IMR-90 (cell line): ENCODE data around the gene GLT1D1. TPM values are rescaled to one million over a fixed set of nuclear protein-coding genes. Genes with fewer than 3 reads are reported as not detected.

Experiments used
- ATAC-seq: fragments of 200-7000 bp; cut with Tn5 transposase; 2 replicates; pipeline ENCODE4 v1.9.1; 2020; ENCODE audit warnings: low read depth, mild to moderate bottlenecking, moderate library complexity
- BruUV-seq: library from RNA; stranded (reverse); fragments of 400-500 nt; replicated peaks from 2 replicates; lab custom pipeline; 2021; lab: Mats Ljungman, UMichigan
- CTCF ChIA-PET: fragments of 300-600 bp; formaldehyde crosslinking; extraction: SDS; loops from one replicate; lab custom pipeline; 2021; ENCODE audit warnings: antibody characterized with exemption; lab: Yijun Ruan, JAX
- POLR2A ChIA-PET: fragments of 300-600 bp; sonication (Branson Sonifier 250); formaldehyde crosslinking; loops from one replicate; lab custom pipeline; 2022; ENCODE audit warnings: antibody characterized with exemption; ENCODE audit not compliant: unreplicated experiment; lab: Charles Lee
- DNase-seq: peaks from one replicate; pipeline ENCODE4 v3.0.0; 2013
- H2AFZ ChIP-seq: replicated peaks from 2 replicates; pipeline ENCODE3; 2013; ENCODE audit warnings: low read length, mild to moderate bottlenecking; ENCODE audit not compliant: poor library complexity
- H2AK5ac ChIP-seq: 2 replicates; pipeline ENCODE4 v1.6.1; 2013; ENCODE audit warnings: low read depth, low read length, inconsistent platforms
- H2AK9ac ChIP-seq: replicated peaks from 2 replicates; pipeline ENCODE3; 2013; ENCODE audit warnings: mild to moderate bottlenecking, low read depth, low read length, moderate library complexity; ENCODE audit not compliant: poor library complexity
- H2BK120ac ChIP-seq: 2 replicates; pipeline ENCODE4 v1.6.1; 2013; ENCODE audit warnings: low read depth, low read length, inconsistent platforms
- H2BK15ac ChIP-seq: 3 replicates; pipeline ENCODE4 v1.6.1; 2013; ENCODE audit warnings: low read depth, low read length, inconsistent platforms
- H2BK20ac ChIP-seq: 2 replicates; pipeline ENCODE4 v1.6.1; 2013; ENCODE audit warnings: low read depth, mild to moderate bottlenecking, inconsistent platforms, low read length, moderate library complexity
- H2BK5ac ChIP-seq: 2 replicates; pipeline ENCODE4 v1.6.1; 2013; ENCODE audit warnings: mild to moderate bottlenecking, low read depth, low read length, inconsistent platforms; ENCODE audit not compliant: poor library complexity, severe bottlenecking
- H3K14ac ChIP-seq: replicated peaks from 2 replicates; pipeline ENCODE4 v1.6.1; 2013; ENCODE audit warnings: low read depth, low read length, inconsistent platforms
- H3K18ac ChIP-seq: 2 replicates; pipeline ENCODE4 v1.6.1; 2013; ENCODE audit warnings: low read depth, low read length, control low read depth
- H3K23ac ChIP-seq: 2 replicates; pipeline ENCODE4 v1.6.1; 2013; ENCODE audit warnings: low read depth, low read length, inconsistent platforms
- H3K27ac ChIP-seq: 2 replicates; pipeline ENCODE4 v1.5.1; 2013; ENCODE audit warnings: mild to moderate bottlenecking, control low read depth, low read length; ENCODE audit not compliant: insufficient read depth
- H3K27me3 ChIP-seq: 2 replicates; pipeline ENCODE4 v1.6.1; 2013; ENCODE audit warnings: low read length; ENCODE audit not compliant: control insufficient read depth, insufficient read depth
- H3K36me3 ChIP-seq: 2 replicates; pipeline ENCODE4 v1.6.1; 2013; ENCODE audit warnings: low read length, mixed read lengths; ENCODE audit not compliant: control insufficient read depth, insufficient read depth
- H3K4ac ChIP-seq: 2 replicates; pipeline ENCODE4 v1.6.1; 2013; ENCODE audit warnings: low read depth, low read length, inconsistent platforms
- H3K4me1 ChIP-seq: 2 replicates; pipeline ENCODE4 v1.6.1; 2013; ENCODE audit warnings: low read length, mixed read lengths; ENCODE audit not compliant: control insufficient read depth, insufficient read depth
- H3K4me2 ChIP-seq: 2 replicates; pipeline ENCODE4 v1.6.1; 2013; ENCODE audit warnings: low read depth, mild to moderate bottlenecking, control low read depth, low read length, moderate library complexity
- H3K4me3 ChIP-seq: 2 replicates; pipeline ENCODE4 v1.5.1; 2013; ENCODE audit warnings: low read depth, mild to moderate bottlenecking, control low read depth, low read length, moderate library complexity; ENCODE audit not compliant: insufficient read depth
- H3K56ac ChIP-seq: 2 replicates; pipeline ENCODE4 v1.6.1; 2013; ENCODE audit warnings: low read length, inconsistent platforms; ENCODE audit not compliant: insufficient read depth; ENCODE audit errors: extremely low read depth
- H3K79me1 ChIP-seq, 2 experiments: 2 replicates each; pipeline ENCODE4 v1.6.1; 2013; ENCODE audit warnings: low read length in 2 of 2, inconsistent platforms in 1 of 2, low read depth in 1 of 2
- H3K9ac ChIP-seq: 2 replicates; pipeline ENCODE4 v1.6.1; 2013; ENCODE audit warnings: low read depth, low read length, control low read depth
- H3K9me1 ChIP-seq: 2 replicates; pipeline ENCODE4 v1.6.1; 2013; ENCODE audit warnings: low read length, inconsistent platforms; ENCODE audit not compliant: insufficient read depth
- H3K9me3 ChIP-seq: 2 replicates; pipeline ENCODE4 v1.6.1; 2013; ENCODE audit warnings: low read length; ENCODE audit not compliant: control insufficient read depth, insufficient read depth
- H4K20me1 ChIP-seq: 2 replicates; pipeline ENCODE4 v1.6.1; 2013; ENCODE audit warnings: low read length, inconsistent platforms; ENCODE audit not compliant: insufficient read depth
- H4K5ac ChIP-seq: 2 replicates; pipeline ENCODE4 v1.6.1; 2013; ENCODE audit warnings: mild to moderate bottlenecking, low read depth, low read length, control low read depth
- H4K8ac ChIP-seq, 2 experiments: 2 replicates each; pipeline ENCODE4 v1.6.1; 2013; ENCODE audit warnings: low read depth in 2 of 2, low read length in 2 of 2, control low read depth in 1 of 2, inconsistent platforms in 1 of 2
- H4K91ac ChIP-seq: 2 replicates; pipeline ENCODE4 v1.6.1; 2013; ENCODE audit warnings: low read depth, low read length, inconsistent platforms; ENCODE audit not compliant: insufficient read depth
- BHLHE40 ChIP-seq: fragments of 150-350 bp; IDR thresholded peaks from 2 replicates; pipeline ENCODE4 v1.6.1; 2016; ENCODE audit warnings: mild to moderate bottlenecking, low read depth, low read length
- CEBPB ChIP-seq: IDR thresholded peaks from 2 replicates; pipeline ENCODE4 v1.6.1; 2012; ENCODE audit warnings: low read depth, low read length, improper control_type of control experiment
- CHD1 ChIP-seq: IDR thresholded peaks from 2 replicates; pipeline ENCODE4 v1.6.1; 2012; ENCODE audit warnings: low read depth, low read length, improper control_type of control experiment
- FOS ChIP-seq: fragments of 150-350 bp; IDR thresholded peaks from 2 replicates; pipeline ENCODE4 v1.6.1; 2016; ENCODE audit warnings: low read depth, low read length
- MAFK ChIP-seq: IDR thresholded peaks from 2 replicates; pipeline ENCODE4 v1.6.1; 2012; ENCODE audit warnings: low read depth, low read length, improper control_type of control experiment
- MAZ ChIP-seq: IDR thresholded peaks from 2 replicates; pipeline ENCODE4 v1.6.1; 2012; ENCODE audit warnings: low read depth, mild to moderate bottlenecking, low read length, improper control_type of control experiment, moderate library complexity, borderline replicate concordance
- MXI1 ChIP-seq: IDR thresholded peaks from 2 replicates; pipeline ENCODE4 v1.6.1; 2012; ENCODE audit warnings: low read depth, mild to moderate bottlenecking, low read length, moderate library complexity, borderline replicate concordance
- NFE2L2 ChIP-seq: fragments of 150-350 bp; IDR thresholded peaks from 2 replicates; pipeline ENCODE4 v1.6.1; 2016; ENCODE audit warnings: low read depth, mild to moderate bottlenecking, low read length
- POLR2A ChIP-seq: IDR thresholded peaks from 2 replicates; pipeline ENCODE4 v1.6.1; 2012; ENCODE audit warnings: mild to moderate bottlenecking, low read depth, low read length
- RAD21 ChIP-seq: IDR thresholded peaks from 2 replicates; pipeline ENCODE4 v1.6.1; 2012; ENCODE audit warnings: low read length, improper control_type of control experiment
- RCOR1 ChIP-seq: IDR thresholded peaks from 2 replicates; pipeline ENCODE4 v1.6.1; 2012; ENCODE audit warnings: mild to moderate bottlenecking, low read length, improper control_type of control experiment; ENCODE audit not compliant: insufficient replicate concordance
- RFX5 ChIP-seq: IDR thresholded peaks from 2 replicates; pipeline ENCODE4 v1.8.0; 2012; ENCODE audit warnings: low read depth, mild to moderate bottlenecking, low read length, moderate library complexity
- SMC3 ChIP-seq: fragments of 150-350 bp; IDR thresholded peaks from 2 replicates; pipeline ENCODE4 v1.6.1; 2016; ENCODE audit warnings: low read depth, mild to moderate bottlenecking, antibody characterized with exemption, low read length, moderate library complexity
- WGBS, 2 experiments: methylation state at CpG; one replicate each; pipeline versions ENCODE4 v1.1.5 to v1.1.7; 2013; ENCODE audit warnings: missing lambda C conversion rate in 2 of 2; ENCODE audit not compliant: insufficient read length in 1 of 2; ENCODE audit errors: extremely low coverage in 2 of 2; 5-methylcytosine and 5-hydroxymethylcytosine counted together
- dilution Hi-C: fragments of 300-500 bp; cut with HindIII; formaldehyde crosslinking; loops from one replicate; pipeline ENCODE4 v1.14.3; 2018; ENCODE audit warnings: low sequenced_read_pairs; ENCODE audit not compliant: unreplicated experiment
- in situ Hi-C: fragments of 300-500 bp; cut with MboI; formaldehyde crosslinking; loops from 3 replicates; pipeline ENCODE4 v1.14.3; 2019; ENCODE audit warnings: low sequenced_read_pairs, inconsistent platforms, mixed read lengths
- intact Hi-C: fragments of 100-400 bp; cut with micrococcal nuclease; formaldehyde crosslinking; loops from 2 replicates; pipeline ENCODE4 v1.10.0; 2022
- polyA plus RNA-seq, 3 experiments: library from polyadenylated mRNA; depleted of rRNA; stranded (reverse); fragments of >200 nt; gene quantifications; 2 replicates each; pipeline ENCODE4 v1.2.3, GENCODE V29; 2012; ENCODE audit warnings: low replicate concordance in 1 of 3
- total RNA-seq: library from RNA; depleted of rRNA; stranded (reverse); fragments of >200 nt; gene quantifications from 2 replicates; pipeline ENCODE4 v1.2.3, GENCODE V29; 2012
- TF ChIP-seq, protein P1 (sequence below): fragments of 150-350 bp; IDR thresholded peaks from 2 replicates; pipeline ENCODE4 v1.6.1; 2016; ENCODE audit warnings: low read depth, mild to moderate bottlenecking, low read length, moderate library complexity, borderline replicate concordance
- TF ChIP-seq, protein P2 (sequence below): conservative IDR thresholded peaks from 2 replicates; pipeline ENCODE4 v1.5.1; 2012; ENCODE audit warnings: mild to moderate bottlenecking, low read depth, low read length, improper control_type of control experiment
- TF ChIP-seq, protein P3 (sequence below): fragments of 150-350 bp; IDR thresholded peaks from 2 replicates; pipeline ENCODE4 v1.6.1; 2017; ENCODE audit warnings: mild to moderate bottlenecking, antibody characterized with exemption, low read length, low read depth

GLT1D1 gene
- total and polyA plus RNA-seq, 2 of the 4 experiments (the other 2 are of a cell fraction), result not detected

DNA sequence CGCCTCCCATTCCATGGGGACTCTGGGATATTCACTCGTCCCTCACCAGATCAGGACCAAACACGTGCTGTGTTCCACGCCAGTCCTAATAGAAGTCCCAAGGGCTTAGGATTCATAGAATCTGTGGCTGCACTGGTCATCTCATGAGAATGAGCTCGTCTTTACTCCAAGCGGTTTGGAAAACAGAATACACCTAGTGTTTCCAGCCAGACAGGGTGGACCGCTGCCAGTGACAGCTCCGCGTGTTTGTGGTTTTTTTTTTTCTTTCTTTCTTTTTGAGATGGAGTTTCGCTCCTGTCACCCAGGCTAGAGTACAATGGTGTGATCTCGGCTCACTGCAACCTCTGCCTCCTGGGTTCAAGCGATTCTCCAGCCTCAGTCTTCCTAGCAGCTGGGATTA is 75.1 kb downstream of the GLT1D1 start:
- DNase-seq, result no peak
- H3K14ac ChIP-seq, result no peak overlapping the region
- no peaks in the 10 kb centered on the region for H4K20me1 ChIP-seq
- H4K91ac ChIP-seq, result no peak overlapping the region
- H2AK9ac ChIP-seq, result no peak overlapping the region
- CTCF ChIA-PET, result no interaction called here
- no peak overlapping the region for H2BK15ac ChIP-seq
- BruUV-seq, result no TSS peak
- no peaks in the 10 kb centered on the region for H3K9me1 ChIP-seq
- H3K56ac ChIP-seq, result no peak overlapping the region
- intact Hi-C loops (no loop called here), dilution Hi-C loops (no loop called here), in situ Hi-C loops (no loop called here)
- no peak overlapping the region for H3K4ac ChIP-seq
- no peak overlapping the region for H2BK5ac ChIP-seq
- no peak for TF ChIP-seq FOS
- no peak for TF ChIP-seq RCOR1
- no peak for TF ChIP-seq NFE2L2
- TF ChIP-seq MAZ, result no peak
- TF ChIP-seq RAD21, result no peak
- TF ChIP-seq BHLHE40, result no peak
- TF ChIP-seq, protein P1, sequence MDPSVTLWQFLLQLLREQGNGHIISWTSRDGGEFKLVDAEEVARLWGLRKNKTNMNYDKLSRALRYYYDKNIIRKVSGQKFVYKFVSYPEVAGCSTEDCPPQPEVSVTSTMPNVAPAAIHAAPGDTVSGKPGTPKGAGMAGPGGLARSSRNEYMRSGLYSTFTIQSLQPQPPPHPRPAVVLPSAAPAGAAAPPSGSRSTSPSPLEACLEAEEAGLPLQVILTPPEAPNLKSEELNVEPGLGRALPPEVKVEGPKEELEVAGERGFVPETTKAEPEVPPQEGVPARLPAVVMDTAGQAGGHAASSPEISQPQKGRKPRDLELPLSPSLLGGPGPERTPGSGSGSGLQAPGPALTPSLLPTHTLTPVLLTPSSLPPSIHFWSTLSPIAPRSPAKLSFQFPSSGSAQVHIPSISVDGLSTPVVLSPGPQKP, result no peak
- TF ChIP-seq, protein P2, sequence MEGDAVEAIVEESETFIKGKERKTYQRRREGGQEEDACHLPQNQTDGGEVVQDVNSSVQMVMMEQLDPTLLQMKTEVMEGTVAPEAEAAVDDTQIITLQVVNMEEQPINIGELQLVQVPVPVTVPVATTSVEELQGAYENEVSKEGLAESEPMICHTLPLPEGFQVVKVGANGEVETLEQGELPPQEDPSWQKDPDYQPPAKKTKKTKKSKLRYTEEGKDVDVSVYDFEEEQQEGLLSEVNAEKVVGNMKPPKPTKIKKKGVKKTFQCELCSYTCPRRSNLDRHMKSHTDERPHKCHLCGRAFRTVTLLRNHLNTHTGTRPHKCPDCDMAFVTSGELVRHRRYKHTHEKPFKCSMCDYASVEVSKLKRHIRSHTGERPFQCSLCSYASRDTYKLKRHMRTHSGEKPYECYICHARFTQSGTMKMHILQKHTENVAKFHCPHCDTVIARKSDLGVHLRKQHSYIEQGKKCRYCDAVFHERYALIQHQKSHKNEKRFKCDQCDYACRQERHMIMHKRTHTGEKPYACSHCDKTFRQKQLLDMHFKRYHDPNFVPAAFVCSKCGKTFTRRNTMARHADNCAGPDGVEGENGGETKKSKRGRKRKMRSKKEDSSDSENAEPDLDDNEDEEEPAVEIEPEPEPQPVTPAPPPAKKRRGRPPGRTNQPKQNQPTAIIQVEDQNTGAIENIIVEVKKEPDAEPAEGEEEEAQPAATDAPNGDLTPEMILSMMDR, result no peak
- TF ChIP-seq SMC3, result no peak
- no peak for TF ChIP-seq MXI1
- TF ChIP-seq, protein P3, sequence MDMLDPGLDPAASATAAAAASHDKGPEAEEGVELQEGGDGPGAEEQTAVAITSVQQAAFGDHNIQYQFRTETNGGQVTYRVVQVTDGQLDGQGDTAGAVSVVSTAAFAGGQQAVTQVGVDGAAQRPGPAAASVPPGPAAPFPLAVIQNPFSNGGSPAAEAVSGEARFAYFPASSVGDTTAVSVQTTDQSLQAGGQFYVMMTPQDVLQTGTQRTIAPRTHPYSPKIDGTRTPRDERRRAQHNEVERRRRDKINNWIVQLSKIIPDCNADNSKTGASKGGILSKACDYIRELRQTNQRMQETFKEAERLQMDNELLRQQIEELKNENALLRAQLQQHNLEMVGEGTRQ, result no peak
- no peak for TF ChIP-seq MAFK
- no peak for TF ChIP-seq POLR2A
- no peak for TF ChIP-seq RFX5
- no peak for TF ChIP-seq CHD1
- no peak for TF ChIP-seq CEBPB
- H3K9me3 ChIP-seq, result peaks cover 25% of the 10 kb centered on the region
- no peak overlapping the region for H2BK120ac ChIP-seq
- H3K79me1 ChIP-seq, result no peaks in the 10 kb centered on the region
- H3K9ac ChIP-seq, result no peak overlapping the region
- H4K5ac ChIP-seq, result no peak overlapping the region
- WGBS, 2 experiments, result 68% methylated on average over 3 of the region's 12 CpGs; no CpG with 5 or more reads in 1 of the 2 experiments
- POLR2A ChIA-PET, result no interaction called here
- no peak overlapping the region for H4K8ac ChIP-seq
- no peaks in the 10 kb centered on the region for H3K36me3 ChIP-seq
- no peak overlapping the region for H2BK20ac ChIP-seq
- H3K23ac ChIP-seq, result no peak overlapping the region
- no peak overlapping the region for H3K27ac ChIP-seq
- ATAC-seq, result no peak
- H2AFZ ChIP-seq, result no peak overlapping the region
- H3K4me3 ChIP-seq, result no peak overlapping the region
- no peak overlapping the region for H3K4me2 ChIP-seq
- H3K27me3 ChIP-seq, result no peaks in the 10 kb centered on the region
- H2AK5ac ChIP-seq, result no peak overlapping the region
- no peaks in the 10 kb centered on the region for H3K4me1 ChIP-seq
- no peak overlapping the region for H3K18ac ChIP-seq
